ENCODE measurements around the gene GRM8. TPM values are rescaled to one million over a fixed set of nuclear protein-coding genes. Genes with fewer than 3 reads are reported as not detected.

GRM8 gene
- total RNA-seq, 1 experiment from 2014 or later: 0.80 TPM

DNA sequence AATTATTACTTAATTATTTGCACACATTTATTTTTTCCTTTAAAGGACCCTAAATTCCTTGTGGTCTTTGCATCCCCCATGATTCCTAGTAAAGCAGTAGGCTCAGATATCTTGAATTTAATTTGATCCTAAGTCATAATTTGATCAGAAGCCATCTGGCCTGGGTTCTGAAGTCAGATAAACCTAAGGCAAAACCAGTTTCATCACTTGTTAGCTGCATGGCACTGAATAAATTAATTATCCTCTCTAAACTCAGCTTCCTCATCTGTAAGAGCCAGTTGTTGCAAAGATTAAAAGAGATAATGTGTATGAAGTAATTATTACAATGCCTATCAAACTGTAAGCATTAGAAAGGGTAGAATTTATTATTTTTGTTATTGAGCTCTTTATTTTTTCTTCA lies 293.1 kb downstream of the GRM8 start:
- Histone ChIP-seq H3K4me1 (ENCODE audit: insufficient read depth, low read length, poor library complexity, severe bottlenecking) (no peaks in the 10 kb centered on the region), H3K9me3 (ENCODE audit: low read depth, low read length, poor library complexity, severe bottlenecking) (no peaks in the 10 kb centered on the region), H3K4me3 (ENCODE audit: low read depth, low read length, poor library complexity, severe bottlenecking) (no peak overlapping the region), H3K27me3 (replicated peaks; ENCODE audit: insufficient read depth, low read depth, low read length, poor library complexity) (no peaks in the 10 kb centered on the region), H3K27ac (ENCODE audit: low read depth, low read length, poor library complexity, severe bottlenecking) (no peak overlapping the region), H3K36me3 (ENCODE audit: insufficient read depth, low read length, poor library complexity, severe bottlenecking) (no peaks in the 10 kb centered on the region)
- no peak for DNase-seq (ENCODE audit: low spot score)
- POLR2A ChIA-PET (ENCODE audit: low non-redundant PET): no interaction called here
- CTCF ChIA-PET: no interaction called here
- intact Hi-C loops (cut with micrococcal nuclease; ENCODE audit: unreplicated experiment): no loop called here
- TF ChIP-seq, protein P1, sequence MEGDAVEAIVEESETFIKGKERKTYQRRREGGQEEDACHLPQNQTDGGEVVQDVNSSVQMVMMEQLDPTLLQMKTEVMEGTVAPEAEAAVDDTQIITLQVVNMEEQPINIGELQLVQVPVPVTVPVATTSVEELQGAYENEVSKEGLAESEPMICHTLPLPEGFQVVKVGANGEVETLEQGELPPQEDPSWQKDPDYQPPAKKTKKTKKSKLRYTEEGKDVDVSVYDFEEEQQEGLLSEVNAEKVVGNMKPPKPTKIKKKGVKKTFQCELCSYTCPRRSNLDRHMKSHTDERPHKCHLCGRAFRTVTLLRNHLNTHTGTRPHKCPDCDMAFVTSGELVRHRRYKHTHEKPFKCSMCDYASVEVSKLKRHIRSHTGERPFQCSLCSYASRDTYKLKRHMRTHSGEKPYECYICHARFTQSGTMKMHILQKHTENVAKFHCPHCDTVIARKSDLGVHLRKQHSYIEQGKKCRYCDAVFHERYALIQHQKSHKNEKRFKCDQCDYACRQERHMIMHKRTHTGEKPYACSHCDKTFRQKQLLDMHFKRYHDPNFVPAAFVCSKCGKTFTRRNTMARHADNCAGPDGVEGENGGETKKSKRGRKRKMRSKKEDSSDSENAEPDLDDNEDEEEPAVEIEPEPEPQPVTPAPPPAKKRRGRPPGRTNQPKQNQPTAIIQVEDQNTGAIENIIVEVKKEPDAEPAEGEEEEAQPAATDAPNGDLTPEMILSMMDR (conservative IDR thresholded peaks at IDR 0.05; ENCODE audit: low read depth, low read length): no peak
- no peak for TF ChIP-seq EZH2 (IDR thresholded peaks at IDR 0.05; ENCODE audit: borderline replicate concordance, low read depth, low read length, poor library complexity, severe bottlenecking)
- no TSS peak for BruUV-seq (replicated peaks)

DNA sequence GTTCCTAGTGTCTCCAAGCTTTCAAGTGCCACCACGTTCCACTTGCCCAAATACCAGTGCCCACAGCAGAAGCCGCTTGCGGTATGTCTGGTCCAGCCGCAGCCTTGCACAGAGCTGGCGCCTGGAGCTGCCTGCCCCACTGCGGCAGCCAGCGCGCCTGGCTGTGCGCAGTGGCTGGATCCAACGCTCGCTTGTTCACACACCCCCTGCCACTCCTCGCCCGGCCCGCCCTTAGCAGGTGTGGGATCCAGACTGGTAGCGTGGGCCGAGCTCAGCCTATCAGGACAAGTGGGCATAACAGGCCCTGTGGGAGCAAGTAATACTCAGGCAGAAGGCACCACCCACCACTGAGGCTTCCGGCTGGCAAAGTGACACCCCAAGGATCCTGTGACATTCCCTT lies 294.4 kb downstream of the GRM8 start:
- no peaks in the 10 kb centered on the region for H3K9me3 ChIP-seq (ENCODE audit: low read depth, low read length, poor library complexity, severe bottlenecking)
- intact Hi-C loops (cut with micrococcal nuclease; ENCODE audit: unreplicated experiment): no loop called here
- BruUV-seq (replicated peaks): no TSS peak
- DNase-seq (ENCODE audit: low spot score): no peak
- CTCF ChIA-PET: no interaction called here
- no peaks in the 10 kb centered on the region for H3K36me3 ChIP-seq (ENCODE audit: insufficient read depth, low read length, poor library complexity, severe bottlenecking)
- TF ChIP-seq, protein P1 (conservative IDR thresholded peaks at IDR 0.05; ENCODE audit: low read depth, low read length): no peak
- no peak for TF ChIP-seq EZH2 (IDR thresholded peaks at IDR 0.05; ENCODE audit: borderline replicate concordance, low read depth, low read length, poor library complexity, severe bottlenecking)
- POLR2A ChIA-PET (ENCODE audit: low non-redundant PET): no interaction called here
- H3K27ac ChIP-seq (ENCODE audit: low read depth, low read length, poor library complexity, severe bottlenecking): no peak overlapping the region
- no peaks in the 10 kb centered on the region for H3K27me3 ChIP-seq (replicated peaks; ENCODE audit: insufficient read depth, low read depth, low read length, poor library complexity)
- H3K4me1 ChIP-seq (ENCODE audit: insufficient read depth, low read length, poor library complexity, severe bottlenecking): no peaks in the 10 kb centered on the region
- no peak overlapping the region for H3K4me3 ChIP-seq (ENCODE audit: low read depth, low read length, poor library complexity, severe bottlenecking)

DNA sequence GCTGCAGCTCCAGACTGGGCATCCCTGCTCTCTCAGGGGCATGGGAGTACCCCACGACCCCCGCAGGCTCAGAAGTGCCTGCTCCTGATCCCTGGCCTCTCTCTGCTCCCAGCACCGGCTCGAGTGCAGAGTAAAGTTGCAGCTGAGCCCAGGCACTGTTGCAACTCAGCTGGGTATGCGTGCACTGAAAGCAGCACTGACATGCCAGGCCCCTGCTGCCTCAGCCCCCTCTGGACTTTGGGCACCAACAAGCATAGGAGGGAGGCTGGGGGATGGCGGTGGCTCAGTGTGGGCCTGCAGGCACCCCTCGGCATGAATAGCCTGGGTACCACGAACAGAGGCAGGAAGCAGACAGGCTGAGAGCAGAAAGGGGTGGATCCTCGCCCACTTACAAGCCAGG lies 295.3 kb downstream of the GRM8 start:
- Histone ChIP-seq H3K4me3 (ENCODE audit: low read depth, low read length, poor library complexity, severe bottlenecking) (no peak overlapping the region), H3K9me3 (ENCODE audit: low read depth, low read length, poor library complexity, severe bottlenecking) (no peaks in the 10 kb centered on the region), H3K36me3 (ENCODE audit: insufficient read depth, low read length, poor library complexity, severe bottlenecking) (no peaks in the 10 kb centered on the region), H3K27me3 (replicated peaks; ENCODE audit: insufficient read depth, low read depth, low read length, poor library complexity) (no peaks in the 10 kb centered on the region), H3K27ac (ENCODE audit: low read depth, low read length, poor library complexity, severe bottlenecking) (no peak overlapping the region), H3K4me1 (ENCODE audit: insufficient read depth, low read length, poor library complexity, severe bottlenecking) (no peaks in the 10 kb centered on the region)
- no TSS peak for BruUV-seq (replicated peaks)
- TF ChIP-seq, protein P1 (conservative IDR thresholded peaks at IDR 0.05; ENCODE audit: low read depth, low read length): no peak
- no peak for TF ChIP-seq EZH2 (IDR thresholded peaks at IDR 0.05; ENCODE audit: borderline replicate concordance, low read depth, low read length, poor library complexity, severe bottlenecking)
- ChIA-PET CTCF (no interaction called here), POLR2A (ENCODE audit: low non-redundant PET) (no interaction called here)
- intact Hi-C loops (cut with micrococcal nuclease; ENCODE audit: unreplicated experiment): no loop called here
- no peak for DNase-seq (ENCODE audit: low spot score)
